GM19372 (cell line): ENCODE measurements around the gene AKAP6.
A peak's percentile ranks its signal among the peaks of the same experiment; 100 is the strongest.

Experiments used
- ATAC-seq: cut with Tn5 transposase; IDR thresholded peaks from one replicate; pipeline ENCODE4 v1.9.1; 2021; ENCODE audit warnings: mild to moderate bottlenecking, low read depth, moderate library complexity; ENCODE audit not compliant: unreplicated experiment

AKAP6 gene

DNA sequence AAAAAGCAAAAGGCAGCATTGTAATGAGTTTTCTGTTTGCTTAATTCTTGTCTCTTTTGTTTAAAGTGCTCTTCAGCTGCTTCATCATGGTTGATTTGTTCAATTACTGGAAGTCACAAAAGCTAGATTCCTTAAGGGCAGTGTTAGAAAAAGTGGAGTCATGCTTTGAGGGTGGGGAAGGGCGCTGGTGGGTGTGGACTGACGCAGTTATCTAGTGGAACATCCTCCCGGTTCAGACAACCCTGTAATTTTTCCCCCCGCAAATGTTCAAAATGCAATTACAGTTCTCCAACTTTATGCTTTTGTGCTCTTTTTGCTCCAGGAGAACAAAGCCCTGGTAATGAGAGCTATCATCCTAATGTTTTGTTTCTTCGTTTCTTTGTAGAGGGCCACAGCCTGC lies 2.1 kb downstream of the AKAP6 start:
- ATAC-seq: no peak

DNA sequence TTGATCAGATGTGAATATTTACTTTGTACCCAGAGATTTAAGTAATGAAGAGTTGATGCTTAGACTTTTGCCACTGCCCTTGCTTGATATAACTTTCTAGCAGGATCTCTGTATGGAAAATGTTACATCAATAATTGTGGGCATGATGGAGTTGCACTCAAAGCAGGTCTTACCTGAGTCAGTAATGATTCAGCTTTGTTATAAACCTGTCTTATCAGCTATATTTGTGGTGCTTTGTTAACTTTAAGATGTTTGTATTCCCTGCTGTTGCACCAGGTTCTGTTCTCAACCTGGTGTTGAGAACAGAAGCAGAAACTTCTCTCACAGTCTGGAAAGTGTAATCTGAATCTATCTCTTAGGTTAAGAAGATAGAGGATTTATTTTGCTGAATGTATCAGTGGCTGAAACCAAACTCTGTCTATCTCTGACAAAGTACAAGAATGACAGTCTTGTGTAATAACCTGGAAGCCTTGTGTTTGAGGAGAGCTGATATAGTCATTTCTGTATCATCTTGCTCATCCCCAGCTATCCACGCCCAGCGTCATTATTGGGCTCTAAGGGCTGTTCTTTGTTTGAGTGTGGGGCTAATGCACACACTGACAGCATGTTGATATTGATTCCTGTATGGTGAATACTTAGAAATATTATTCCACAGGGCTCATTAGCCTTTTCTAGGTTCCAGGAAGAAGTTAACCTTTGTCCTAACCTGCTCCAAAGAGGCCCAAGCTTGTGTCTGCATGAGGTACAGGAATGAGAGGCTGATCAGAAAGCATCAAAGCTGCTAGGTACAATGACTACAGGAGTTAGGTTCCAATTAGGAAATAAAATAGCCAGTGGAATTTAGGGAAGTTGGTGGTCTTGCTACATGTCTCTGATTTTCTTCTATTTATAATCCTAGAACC lies 3.6 kb downstream of the AKAP6 start:
- ATAC-seq: no peak

DNA sequence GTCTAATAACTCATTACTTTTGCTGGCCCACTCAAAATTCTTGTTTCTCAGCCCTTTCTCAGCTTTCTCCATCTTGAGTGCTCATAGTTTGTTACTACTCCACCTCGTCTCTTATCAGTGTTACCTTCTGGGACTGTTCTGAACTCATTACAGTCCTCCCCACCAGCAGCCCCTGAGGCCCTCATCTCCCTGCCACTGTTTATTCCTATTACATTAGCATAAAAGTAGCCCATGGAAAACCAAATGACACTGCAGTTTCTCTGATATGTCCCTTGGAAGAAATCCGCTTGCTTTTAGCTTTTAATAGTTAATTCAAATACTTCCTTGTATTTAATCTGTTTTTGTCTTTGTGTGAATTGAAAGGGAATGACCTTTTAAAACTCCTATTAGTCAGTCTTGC lies 7.6 kb downstream of the AKAP6 start:
- no peak for ATAC-seq

DNA sequence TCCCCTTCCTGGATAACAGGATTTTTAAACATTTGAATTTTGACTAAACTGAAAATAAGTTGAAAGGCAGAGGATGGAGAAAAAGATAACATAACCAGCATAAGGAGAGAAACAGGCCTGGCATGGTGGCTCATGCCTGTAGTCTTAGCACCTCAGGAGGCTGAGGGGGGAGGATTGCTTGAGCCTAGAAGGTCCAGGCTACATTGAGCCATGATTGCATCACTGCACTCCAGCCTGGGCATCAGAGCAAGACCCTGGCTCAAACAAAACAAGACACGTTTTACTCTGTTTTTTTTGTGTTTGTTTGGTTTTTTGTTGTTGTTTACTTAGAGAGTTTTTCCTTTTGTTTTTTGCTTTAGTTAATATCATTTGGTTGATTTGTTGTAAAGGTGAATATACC lies 8.7 kb downstream of the AKAP6 start:
- ATAC-seq: no peak

DNA sequence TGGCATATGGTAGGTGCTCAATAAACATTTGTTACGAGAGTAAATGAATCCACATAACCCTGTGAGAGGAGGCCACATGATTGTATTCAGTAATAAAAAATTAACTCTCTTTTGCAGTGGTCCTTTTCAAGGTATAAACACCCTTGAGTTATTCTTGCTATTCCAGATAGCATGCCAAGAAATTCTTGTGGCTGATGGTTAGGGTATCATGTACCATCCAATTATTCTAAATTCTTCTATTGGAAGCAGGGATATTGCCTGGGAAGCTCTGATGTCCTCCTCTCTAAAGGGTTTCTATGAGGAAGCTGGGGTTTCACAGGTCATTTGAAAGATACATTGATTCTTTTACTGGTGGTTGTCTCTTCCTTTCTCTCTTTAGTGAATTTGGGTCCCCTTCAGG lies 10.1 kb downstream of the AKAP6 start:
- ATAC-seq: no peak

DNA sequence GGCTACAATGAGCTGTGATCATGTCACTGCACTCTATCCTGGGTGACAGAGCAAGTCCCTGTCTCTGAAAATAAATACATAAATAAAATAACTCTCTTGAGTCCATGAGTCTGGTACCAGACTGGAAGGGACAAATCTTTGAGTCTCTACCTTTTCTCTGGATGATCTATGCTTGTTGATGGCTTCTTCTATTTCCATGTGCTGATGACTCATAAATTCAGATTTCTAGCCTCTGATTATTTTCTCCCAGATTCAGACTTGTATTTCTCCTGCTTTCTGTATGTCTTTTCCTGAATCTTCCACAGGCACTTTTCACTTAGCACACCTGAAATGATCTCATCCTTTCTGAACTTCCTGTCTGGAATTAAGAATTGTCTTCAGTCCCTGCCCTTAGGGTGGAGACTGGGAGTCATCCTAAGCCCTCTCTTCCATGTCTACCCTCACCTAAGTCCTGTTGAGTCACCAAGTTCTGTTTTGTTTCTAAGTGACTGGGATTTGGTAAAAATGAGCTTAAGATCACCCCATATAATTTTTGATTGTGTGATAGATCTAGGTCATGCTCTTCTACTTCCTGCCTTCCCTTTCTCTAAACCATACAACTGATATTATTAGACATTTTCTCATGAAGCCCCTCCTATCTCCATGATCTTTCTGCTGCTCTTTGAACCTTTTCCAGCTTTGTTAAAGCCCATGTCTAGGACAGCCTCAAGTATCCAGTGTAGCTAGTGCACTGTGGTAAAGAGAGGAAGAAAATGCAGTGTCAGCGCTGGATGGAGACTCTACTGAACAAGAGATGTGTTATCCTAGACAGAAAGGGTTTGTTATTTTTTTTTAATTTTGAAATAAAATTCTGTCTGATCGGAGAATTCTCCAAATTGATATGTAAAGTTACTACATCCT lies 13.1 kb downstream of the AKAP6 start:
- no peak for ATAC-seq

DNA sequence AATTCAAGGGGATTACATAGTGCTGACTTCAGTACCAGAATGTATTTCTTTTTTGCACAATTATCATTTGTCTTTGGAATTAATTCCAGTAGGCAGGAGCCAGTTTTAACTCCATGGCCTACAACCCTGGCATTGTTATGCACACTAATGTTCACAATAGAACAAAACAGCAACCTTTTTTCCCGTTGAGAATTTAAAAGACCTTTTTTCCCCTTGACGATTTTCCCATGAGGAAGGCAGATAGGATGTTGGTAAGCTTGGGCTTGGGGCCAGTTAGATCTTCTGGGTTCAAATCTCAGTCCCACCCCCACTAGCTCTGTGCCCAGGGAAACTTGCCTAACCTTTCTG lies 13.7 kb downstream of the AKAP6 start:
- no peak for ATAC-seq

DNA sequence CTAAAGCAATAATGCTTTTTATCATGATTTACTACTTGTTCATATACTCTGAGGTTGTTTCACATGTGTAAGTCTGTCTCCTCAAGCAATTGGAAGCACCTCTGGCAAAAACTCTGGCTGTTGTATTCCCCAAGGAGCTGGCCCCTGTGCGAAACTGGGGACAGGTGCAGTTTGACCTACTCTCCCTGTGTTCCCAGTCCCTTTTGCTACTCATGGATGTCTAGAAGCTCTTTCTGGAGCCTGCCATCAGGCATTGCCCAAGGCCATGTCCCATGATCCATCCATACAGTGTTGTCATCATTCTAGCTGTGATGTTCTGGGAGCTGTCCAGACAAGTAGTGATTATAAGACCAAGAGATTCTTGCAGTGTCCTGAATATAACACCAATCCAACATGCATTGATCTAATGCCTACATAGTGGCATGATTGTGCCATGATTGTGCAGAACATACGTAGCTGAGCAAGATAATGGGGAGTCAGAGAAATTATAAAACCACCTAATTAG lies 14.9 kb downstream of the AKAP6 start:
- ATAC-seq: no peak

DNA sequence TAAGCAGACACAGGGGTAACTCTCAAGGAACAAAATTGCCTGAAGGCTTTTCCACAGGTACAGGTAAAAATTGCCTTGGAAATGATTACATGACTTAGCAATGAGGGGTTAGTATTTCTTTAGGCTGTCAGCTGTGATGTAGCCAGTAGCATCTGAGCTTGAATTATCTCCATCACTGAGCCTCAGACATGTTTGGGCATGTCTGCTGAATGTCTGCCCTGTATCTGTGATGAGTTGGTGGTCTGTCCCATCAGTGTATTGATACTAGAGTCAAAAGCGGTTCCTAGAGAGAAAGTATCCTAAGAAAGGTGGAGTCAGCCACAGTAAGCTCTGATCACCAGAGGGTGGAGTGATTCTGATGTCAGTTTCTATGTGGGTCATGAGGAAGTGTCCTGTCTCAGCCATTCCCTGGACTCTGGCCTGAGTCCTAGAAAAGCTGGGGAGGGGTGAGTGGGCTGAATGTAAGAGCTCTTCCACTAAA lies 16.3 kb downstream of the AKAP6 start:
- no peak for ATAC-seq

DNA sequence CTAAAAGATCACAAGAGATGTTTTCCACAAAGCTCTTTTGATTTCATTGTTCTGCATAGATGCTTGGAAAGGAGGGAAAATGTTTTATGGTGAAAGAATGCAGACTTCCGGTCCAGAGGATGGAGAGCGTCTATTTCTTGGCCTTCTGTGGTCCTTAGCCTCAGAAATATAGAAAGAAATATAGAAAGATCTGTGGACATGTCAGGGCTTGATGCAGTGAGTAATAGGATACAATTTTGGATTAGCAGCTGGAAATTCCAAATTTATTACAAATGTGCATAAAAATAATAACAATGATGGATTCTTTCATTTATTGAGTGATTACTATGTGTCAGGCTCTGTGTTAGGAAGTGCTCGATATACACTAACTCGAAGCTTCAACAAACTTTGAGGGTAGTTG lies 20.2 kb downstream of the AKAP6 start:
- ATAC-seq: no peak

DNA sequence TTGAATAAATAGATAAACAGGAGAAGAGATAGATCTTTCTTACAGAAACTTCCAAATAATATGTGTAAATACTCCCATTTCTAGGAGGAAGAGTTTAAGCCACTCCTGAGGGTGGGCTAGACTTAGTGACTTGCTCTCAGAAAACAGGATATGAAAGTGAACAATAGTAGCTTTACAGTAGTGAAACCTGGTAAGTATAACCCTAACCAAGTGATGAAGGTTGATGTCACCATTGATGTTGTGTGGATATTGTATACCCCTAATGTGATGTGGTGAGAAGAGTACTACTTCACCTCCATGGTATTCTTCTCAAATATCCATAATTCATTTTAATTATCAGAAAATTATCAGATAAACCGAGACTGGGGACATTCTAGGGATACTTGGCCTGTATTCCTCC lies 20.9 kb downstream of the AKAP6 start:
- peak; percentile 98 for ATAC-seq

DNA sequence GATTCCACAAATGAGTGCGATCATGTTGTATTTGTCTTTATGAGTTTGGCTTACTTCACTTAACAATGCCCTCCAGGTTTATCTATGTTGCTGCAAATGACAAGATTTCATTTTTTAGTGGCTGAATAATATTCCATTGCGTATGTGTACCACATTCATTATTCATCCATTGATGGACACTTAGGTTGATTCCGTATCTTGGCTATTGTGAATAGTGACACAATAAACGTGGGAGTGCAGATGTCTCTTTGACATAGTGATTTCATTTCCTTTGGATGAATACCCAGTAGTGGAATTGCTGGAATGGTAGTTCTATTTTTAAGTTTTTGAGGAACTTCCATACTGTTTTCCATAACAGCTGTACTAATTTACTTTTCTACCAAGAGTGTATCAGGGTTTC lies 23.5 kb downstream of the AKAP6 start:
- no peak for ATAC-seq

DNA sequence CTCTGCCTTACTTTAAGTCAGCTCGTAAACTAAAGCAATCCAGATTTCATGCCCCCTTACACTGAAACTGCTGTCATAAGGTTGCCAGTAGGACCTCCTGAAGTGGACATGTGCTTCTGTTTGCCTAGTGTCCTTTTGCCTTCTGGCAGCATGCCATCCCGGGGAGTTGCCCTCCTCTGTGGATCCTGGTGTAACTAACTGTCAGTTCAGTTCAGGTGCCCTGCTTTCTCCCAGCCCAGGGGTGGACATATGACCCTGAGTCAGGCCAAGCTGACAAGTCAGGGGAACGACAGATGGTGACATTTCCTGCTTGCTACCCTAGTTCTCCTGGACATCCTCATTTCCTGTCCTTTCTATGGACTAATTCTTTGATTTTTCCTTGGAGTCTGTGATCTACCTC lies 25.6 kb downstream of the AKAP6 start:
- no peak for ATAC-seq

DNA sequence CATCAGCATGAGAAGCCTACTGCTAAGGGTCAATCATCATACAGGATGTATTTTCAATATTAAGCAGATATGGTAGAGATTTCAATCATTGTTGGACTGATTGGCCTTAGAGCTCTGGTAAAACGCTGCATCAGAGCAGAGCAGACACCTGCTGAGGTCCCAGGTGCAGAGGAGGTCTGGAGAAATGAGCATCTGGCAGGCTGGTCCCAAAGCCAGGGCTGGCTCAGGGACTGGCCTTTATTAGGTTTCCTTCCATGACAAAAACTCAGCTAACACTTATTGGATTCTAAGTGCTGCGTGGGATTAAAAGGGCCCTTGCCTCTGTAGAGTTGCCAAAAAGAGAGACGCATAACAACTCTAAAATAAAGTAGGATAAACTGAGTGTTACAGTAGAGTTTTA lies 29.7 kb downstream of the AKAP6 start:
- ATAC-seq: no peak

DNA sequence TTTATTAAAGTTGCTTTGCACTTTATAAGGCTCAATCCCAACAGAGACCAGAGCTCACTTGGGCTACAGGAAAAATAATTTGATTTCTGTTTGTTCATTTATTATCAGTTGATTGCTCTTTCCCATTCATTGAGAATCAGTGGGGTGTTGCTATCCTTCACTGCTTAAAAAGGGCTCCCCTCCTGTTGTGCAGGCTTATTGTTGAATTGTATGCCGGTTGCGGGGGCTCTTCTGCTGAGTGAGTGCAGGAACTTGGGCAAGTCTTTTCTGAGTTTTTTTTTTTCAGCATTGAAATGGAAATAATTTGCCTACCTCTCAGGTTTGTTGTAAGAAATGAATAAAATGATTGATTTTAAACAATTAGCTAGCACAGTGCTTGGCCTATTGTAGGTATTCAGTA lies 32.6 kb downstream of the AKAP6 start:
- no peak for ATAC-seq

DNA sequence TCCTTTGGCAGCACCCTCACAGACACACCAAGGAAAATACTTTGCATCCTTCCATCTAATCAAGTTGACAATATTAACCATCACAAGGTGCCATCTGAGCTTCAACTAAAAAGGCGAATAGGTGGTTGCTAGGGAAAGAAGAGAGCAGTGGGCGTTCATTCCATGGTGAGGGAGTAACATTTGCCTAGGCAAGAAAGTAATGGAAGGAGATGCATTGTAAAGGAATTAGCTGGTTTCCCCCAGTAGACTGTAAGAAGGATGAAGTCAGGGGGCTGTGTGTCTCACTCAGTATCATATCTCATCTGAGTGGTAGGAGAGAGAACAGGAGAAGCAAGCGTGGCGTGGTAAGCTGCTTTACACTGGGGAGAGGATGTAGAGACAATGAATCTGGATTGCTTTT lies 34.7 kb downstream of the AKAP6 start:
- no peak for ATAC-seq

DNA sequence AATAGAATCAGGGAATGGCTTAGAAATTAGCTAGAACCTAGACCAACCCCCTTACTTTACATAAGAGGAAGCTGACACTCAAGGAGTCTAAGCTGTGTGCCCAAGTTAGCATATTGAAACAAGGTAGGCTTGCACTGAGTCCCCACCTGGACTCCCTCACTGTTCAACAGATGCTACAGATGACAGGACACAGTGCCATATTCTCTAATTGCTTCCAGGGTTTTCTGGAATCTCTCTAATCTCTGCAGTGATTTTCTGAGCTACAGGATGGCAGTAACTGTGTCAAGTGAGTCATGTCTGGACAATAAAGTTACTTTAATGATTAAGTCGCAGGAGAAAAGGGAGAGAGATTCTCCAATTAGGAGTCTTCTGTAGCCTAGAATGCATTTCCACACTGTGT lies 35.8 kb downstream of the AKAP6 start:
- no peak for ATAC-seq

DNA sequence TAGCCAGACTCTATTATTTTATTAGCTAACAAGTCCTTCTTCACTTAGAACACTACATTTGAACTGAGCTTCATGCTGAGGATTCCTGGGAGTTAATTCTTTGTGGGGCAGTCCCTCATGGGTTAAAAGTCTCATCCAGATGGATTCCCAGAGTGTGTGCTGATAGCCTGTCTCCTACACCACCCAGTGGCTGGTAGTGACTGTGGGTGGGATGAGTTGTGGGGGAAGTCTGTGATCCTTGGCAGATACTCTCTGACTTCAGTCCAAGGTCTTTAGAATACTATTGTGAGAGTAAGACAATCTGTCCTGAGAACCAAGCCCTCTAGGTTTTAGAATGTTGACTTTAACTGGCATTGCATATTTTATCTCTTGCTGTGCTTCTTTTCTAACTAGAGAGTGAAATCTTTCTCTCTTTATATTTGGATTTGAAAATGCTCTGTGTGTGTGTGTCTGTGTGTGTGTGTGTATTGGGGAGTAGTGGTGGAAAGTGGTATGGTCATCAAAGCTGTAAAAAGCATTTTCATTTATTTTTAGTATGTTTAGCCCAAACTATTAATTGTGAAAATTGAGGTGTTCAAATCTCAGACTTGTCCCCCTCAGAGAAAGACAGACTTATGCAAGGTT lies 37.3 kb downstream of the AKAP6 start:
- no peak for ATAC-seq

DNA sequence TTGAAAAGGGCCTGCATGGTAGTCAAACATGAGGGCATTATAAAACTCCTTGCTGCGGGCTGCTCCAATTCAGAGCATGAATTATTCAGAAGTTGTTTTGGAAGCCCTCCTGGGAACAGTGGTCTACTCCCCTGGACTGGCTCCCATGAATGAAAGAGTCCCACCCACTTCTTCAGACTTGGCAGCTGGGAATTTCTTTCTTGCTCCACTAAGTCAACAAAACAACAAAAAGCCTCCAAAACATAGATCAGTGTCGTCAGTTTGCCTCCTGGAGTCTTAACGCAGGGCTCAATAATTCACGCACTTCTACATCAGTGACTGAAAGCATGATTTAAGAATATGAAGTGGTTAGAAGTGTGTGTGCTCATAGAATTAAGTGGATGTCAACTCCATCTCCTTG lies 37.9 kb downstream of the AKAP6 start:
- ATAC-seq: no peak

DNA sequence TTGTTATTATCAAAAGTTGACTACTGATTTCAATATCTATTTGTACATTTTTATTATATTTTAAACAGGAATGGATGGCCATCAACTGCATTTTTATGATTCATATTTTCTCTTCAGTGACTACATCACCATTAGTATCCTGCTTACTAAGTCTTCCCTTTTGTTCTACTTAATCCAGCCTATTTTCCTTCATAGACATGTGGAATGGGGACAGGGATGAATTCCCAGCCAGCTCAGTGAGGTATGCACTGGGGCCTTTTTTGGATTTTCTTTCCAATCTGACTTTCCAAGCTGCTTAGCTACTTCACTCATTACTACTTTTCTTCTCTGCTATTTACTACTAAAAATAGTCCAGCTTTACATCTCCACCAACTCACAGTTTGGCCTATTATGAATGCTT lies 38.4 kb downstream of the AKAP6 start:
- ATAC-seq: no peak

DNA sequence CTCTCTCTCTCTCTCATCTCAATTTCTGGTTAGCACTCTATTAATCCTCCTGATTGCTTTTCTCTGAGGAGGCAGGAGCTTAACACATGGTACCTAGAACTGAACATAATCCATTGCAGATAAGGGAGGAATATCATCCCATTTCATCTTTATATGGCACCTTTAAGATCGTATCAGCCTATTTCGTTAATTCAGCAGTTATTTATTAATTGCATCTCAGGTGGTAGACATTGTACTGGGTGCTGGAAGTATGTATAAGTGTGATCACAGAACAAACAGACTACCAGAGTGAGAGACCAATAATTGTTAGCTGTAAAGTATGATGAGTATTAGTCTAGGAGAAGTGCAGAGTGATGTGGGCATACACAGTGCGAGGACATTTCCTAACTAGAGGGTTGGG lies 39.0 kb downstream of the AKAP6 start:
- no peak for ATAC-seq
